Kidney glomerular epithelial cell (primary cell): ENCODE results near the gene LRRC4B.
"Not testable (repeated sequence)": the region's sequence is repeated elsewhere in the genome, so short reads cannot be mapped to it uniquely, and the experiment has no call there.

Experiments
- DNase-seq: peaks from one replicate; lab custom pipeline; 2025; lab: John Stamatoyannopoulos, UW

Gene LRRC4B

DNA sequence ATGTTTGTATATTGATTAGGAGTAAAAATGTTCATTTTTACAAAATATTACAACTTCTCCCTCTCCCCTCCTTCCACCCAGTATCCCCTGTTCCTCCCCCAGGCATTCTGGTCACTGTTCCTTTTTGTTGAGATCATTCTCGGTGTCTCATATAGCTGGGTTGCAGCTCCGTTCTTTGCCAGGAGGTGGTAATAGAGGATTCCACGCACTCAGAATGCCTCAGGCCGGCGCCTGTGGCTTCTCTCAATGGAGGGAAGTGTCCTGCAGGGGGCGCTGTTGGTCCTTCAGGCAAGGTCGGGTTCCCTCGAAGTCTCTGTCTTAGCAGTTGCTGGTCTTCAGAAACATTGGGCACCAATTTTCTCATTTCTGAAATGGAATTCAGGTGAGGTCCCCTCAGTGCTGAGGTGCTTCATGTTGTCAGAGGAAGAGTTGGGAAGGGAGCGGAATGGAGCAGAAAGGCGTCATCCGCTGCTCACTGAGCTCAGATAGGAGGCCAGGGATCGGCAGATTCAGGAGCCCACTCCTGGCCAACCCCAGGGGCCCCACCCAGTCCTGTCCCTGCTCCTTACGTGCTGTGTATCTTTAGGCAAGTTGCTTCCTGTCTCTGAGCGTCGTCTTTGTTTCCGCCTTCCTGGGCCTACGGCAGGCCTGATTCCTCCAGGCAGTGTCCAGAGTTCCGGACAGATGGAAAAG, 81.3 kb downstream of the LRRC4B start:
- DNase-seq: peak; percentile 2

DNA sequence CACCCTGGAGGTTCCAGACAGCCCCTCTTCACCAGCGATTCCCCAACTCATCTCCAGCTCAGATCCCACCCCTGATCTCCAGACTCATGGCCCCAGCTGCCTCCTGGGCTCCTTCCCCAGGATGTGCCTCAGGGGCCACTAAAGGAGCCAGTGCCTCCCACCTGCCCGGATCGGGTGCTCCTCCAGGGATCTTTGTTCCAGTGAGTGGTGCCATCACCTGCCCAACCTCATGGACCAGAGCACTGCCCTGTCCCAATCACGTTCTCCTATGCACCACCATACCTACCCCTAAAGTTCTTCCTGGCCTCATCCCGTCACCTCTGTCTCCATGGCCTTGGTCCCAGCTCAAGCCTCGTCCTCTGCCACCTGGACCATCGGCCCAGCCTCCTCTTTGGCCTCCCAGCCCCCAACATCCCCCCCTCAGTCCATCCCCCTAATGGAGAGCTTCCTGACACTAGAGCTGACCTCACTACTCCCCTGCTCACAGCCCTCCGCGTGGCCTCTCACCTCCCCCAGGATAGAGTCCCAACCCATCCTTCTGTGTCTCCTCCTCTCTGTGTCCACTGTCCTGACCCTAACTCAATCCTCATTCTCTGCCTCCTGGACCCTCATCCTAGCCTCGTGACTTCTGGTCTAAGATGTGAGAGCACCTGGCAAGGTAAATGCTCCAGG, 82.8 kb downstream of the LRRC4B start:
- no peak for DNase-seq

DNA sequence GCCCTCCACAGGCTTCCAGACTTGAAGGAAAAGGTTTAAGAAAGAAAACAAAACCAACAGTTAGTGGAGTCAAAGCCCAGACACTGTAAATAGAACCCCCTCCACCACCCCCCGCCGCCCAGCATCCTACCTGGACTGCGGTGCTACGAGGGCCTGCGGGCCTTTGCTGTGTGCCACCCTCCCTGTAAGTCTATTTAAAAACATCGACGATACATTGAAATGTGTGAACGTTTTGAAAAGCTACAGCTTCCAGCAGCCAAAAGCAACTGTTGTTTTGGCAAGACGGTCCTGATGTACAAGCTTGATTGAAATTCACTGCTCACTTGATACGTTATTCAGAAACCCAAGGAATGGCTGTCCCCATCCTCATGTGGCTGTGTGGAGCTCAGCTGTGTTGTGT, 85.3 kb downstream of the LRRC4B start:
- no peak for DNase-seq

DNA sequence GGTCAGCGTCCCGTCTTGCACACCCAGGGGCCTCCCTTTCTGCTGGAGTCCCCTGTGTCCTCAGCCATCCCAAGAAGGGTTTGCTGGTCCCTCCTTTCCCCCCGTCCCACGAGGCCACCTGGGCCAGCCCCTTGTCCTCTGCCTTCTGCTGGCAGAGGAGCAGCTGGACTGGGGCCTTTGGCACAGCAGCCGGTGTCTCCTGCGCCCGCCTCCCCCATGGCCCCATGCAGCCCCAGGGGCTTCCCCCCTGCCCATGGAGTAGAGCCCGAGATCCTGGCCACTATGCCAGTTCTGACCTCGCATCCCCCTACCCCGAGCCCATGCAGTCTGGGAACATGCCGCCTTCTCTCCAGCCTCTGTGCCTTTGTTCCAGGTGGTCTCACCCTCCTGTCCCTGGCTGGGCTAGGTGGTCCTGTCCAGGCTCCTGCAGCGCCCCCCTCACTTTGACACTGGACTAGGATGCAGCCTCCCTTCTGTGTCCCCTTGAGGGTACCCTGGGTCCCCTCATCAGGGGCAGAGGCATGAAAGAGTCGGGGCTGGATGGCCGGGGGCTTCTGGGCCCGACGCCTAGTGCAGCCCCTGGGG, 85.9 kb downstream of the LRRC4B start:
- no peak for DNase-seq

DNA sequence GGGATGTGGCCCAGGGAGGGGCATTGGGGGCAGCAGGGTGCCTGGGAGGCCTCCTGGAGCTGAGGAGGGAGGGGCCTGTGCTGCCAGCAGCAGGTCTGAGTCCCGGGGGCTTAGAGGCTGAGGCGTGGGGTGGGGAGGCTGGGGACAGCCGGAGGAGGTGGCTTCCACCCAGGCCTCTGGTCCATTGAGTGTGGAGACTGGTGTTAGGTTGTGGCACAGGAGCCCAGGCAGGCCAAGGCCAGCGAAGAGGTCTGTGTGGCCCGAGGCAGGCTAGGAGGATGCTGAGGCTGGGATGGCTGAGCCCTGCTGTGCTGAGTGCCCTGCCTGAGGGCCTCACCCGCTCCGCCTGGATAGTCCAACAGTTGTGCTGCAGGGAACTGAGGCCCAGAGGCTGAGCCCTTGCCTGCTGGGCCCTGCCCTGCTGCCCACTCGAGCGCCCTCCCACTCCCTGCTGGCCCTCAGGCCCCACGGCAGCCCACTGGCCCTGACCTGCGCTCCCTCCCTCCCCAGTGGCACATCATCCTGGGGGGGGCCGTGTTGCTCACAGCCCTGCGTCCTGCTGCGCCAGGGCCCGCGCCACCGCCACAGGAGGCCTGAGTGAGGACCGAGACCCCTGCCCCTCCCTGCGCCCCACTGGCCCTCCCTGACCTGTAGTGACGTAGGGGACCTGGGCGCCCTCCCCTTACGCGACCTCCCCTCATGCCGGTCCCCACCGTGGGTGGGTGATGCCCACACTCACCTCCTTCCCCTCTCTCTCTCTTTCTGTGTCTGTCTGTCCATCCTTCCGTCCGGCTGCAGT, 86.7 kb downstream of the LRRC4B start:
- no peak for DNase-seq

DNA sequence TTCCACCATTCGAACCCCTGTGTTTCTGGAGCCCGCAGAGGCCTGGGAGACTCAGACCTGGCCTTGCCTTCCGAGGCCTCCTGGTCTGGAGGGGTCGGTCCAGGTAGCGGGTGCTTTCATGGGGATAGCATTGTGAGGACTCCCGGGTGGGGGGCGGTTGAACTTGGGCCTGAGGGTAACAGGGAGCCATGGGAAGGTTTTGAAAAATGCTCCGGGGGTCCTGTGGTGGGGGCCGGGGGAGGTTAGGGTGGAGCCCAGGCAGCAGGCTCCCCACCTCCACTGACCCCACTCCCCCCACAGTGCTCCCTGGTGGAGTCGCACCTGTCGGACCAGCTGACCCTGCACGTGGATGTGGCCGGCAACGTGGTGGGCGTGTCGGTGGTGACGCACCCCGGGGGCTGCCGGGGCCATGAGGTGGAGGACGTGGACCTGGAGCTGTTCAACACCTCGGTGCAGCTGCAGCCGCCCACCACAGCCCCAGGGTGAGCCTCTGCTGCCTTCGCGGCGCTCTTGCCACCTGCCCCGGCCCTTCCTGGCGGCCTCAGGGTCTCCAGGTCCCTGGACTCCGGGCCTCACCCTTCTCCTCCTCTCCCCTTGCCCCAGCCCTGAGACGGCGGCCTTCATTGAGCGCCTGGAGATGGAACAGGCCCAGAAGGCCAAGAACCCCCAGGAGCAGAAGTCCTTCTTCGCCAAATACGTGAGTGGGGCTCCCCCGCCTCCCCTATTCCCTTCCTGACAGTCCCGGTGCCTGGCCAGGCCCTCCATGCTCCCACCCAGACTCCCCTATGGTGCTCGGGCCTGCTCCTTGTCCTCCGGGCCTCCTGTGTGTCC, 87.7 kb downstream of the LRRC4B start:
- DNase-seq: no peak

DNA sequence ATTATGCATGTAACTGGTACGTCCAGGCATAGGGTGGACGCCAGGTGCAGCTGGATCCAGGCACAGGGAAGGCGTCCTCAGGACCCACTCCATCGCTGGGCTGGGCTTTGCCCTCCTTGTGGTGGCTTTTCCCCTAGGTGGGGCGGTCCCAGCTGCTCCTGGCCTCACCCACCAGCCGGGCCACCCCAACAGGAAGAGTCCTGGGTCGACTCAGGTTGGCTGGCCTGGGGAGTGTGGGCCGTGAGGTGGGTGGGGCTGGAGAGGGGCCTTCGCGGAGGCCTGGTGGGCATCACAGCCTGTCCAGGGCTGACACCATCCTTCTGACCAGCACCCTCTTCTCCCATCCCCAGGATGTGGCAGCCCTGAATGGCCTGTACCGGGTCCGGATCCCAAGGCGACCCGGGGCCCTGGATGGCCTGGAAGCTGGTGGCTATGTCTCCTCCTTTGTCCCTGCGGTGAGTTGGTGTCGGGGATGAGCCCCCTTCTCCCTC, 88.4 kb downstream of the LRRC4B start:
- no peak for DNase-seq

DNA sequence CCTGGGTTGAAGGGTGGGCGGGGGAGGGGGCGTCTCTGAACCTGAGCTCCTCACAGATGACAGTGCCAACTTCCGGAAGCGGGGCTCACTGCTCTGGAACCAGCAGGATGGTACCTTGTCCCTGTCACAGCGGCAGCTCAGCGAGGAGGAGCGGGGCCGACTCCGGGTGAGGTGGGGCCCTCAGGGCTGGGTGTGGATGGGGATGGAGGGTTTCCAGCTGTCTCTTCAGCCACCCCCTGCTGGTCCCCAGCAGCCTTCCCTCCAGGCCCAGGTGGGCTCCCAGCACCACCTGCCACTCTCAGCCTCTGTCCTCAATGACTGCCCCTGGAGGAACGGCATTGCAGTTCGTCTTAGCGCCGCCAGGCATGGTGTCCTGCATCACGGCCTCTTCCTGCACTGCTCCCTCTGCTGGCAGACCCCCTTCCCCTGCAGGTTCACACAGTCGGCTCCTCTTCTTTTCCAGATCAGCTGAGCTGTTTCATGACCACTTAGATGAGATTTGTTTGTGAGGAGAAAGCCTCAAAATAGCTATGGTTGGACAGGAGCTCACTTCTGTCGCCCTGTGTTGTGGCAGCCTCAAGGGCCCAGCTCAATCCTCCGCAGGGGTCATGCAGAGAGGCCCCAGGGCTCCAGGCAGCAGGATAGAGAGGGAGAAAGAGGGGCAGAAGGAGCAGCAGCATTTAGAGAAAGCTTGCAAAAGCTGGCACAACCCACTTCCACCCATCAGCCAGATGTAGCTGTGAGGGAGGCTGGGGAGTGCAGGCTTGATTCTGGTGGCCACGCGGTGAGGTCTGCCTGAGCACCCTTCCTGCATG, 89.1 kb downstream of the LRRC4B start:
- no peak for DNase-seq

DNA sequence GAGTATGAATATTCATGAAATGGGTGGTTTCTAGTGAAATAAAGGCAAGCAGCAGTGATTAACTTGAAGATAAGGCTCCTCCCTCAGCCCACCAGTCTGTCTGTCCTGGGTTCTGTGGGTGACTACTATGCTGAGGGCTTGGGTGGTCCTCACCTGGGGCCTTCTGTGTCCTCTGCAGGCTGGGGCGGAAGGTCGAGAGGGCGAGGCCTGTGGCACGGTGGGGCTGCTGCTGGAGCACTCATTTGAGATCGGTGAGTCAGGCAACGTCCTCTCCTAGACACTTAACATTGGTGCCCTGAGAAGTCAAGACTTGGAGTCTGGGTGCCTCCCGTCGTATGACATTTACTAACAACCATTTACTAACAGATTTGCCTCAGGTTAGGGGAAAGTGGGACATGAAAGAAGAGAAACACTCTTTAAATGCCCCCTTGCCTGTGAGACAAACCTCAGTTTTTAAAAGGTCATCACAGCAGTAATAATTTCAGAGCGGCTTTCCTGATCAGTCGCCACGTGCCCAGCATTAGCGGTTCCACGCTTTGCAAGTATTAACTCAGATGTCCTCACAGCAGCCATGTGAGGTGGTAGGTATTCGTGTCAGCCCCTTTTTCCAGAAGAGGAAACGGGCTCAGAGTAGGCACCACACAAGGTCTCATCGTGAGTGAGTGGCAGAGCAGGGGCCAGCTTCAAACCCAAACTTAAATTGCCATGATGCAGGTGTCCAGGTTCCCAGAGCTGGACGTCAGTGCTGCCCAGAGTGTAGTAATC, 90.3 kb downstream of the LRRC4B start:
- no peak for DNase-seq

DNA sequence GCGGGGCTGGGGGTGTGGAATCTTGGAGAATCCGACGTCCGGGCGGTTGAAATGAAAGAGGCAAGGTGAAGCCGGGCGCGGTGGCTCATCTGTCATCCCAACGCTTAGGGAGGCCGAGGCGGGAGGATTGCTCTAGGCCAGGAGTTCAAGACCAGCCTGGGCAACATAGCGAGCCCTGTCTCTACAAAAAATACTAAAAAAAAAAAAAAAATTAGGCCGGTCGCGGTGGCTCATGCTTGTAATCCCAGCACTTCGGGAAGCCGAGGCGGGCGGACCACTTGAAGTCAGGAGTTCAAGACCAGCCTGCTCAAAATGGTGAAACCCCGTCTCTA, 91.4 kb downstream of the LRRC4B start:
- DNase-seq: no peak

DNA sequence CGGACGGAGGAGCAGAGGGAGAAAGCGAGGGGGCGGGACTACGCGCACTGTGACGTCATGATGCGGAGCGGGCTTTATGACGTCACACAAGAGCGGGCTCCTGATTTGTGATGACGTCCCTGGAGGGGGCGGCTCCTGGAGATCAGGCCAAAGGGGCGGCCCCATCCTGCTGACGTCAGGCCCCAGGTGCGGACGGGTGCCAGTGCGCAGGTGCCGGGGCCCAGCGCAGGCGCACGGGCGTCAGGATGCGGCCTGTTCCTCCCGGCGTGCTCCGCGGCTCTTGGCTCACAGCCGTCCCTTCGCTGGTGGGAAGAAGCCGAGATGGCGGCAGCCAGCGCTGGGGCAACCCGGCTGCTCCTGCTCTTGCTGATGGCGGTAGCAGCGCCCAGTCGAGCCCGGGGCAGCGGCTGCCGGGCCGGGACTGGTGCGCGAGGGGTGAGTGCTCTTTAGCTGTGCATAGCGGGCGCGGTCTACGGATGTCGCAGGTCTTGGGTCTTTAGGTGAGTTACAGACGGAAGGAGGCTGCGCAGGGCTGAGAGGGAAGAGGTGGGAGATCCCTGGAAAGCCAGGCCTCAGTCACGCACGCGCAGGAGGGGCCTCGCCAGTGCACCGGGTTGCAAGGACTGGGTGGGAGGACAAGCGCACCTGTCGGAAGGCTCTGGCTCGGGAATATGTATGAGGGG, 91.9 kb downstream of the LRRC4B start, which contains the start of the genes EMC10 and GARIN5A:
Gene EMC10, plus strand, starts transcription at position 284 of the 683 bp plus-strand sequence. Its CDS starts 38 bp downstream, at position 322.
Gene GARIN5A, minus strand, starts transcription at position 625 of the 683 bp plus-strand sequence. Its CDS starts 460 bp downstream, at position 165.
- peak; percentile 88 for DNase-seq

DNA sequence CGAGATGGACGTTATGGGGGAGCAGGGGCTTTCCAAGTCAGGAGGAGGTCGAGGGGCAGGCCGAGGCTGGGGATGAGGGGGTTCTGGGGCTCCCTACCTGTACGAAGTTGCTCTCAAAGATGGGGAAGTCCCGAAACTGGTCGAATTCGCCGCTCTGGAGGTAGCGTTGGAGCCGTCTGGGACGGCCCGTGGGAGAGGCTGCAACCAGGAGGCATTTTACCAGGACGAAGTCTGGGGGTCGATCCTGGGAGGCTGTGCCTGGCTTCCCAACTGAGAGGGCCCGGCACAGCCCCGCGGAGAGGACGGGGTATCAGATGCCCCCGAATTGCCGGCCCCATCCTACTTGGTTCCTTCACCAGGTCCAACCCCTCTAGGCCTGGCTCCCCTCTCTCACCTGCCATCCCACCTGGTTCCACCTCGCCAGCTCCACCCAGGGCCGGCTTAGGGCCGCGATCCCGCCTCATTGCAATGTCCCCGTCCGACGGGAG, 92.5 kb downstream of the LRRC4B start:
- no peak for DNase-seq

DNA sequence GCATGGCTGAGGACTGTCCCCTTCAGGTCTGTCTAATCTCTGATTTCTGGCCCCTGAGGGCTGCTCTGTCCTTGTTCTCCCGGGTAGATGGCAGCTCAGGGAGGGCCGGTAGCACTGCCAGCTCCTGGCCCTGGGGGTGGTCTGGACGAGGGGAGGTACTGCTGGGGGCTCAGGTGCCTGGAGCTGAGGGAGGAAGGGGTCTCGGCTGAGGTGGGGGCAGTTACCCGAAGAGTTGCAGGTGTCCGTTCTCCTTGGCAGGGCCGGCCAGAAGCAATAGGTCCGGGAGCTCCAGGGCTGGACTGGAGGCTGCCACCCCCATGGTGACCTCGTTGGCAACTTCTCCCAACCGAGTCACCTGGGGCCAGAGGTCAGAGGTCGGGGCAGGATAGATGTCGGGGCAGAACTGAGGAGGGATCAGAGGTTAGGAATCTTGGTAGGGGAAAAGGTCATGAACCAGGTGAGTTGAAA, 93.1 kb downstream of the LRRC4B start:
- DNase-seq: no peak

DNA sequence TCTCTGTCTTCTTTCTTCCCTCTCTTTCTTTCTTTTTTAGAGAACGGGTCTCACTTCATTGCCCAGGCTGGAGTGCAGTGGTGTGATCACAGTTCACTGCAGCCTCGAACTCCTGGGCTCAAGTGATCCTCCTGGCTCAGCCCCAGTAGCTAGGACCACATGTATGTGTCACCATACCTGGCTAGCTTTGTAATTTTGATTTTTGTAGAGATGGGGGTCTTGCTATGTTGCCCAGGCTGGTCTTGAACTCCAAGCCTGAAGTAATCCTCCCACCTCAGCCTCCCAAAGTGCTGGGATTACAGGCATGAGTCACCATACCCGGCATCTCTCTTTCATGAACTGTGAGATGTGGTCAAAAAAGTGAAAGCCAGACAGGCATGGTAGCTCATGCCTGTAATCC, 94.9 kb downstream of the LRRC4B start:
- DNase-seq: not testable (repeated sequence)

DNA sequence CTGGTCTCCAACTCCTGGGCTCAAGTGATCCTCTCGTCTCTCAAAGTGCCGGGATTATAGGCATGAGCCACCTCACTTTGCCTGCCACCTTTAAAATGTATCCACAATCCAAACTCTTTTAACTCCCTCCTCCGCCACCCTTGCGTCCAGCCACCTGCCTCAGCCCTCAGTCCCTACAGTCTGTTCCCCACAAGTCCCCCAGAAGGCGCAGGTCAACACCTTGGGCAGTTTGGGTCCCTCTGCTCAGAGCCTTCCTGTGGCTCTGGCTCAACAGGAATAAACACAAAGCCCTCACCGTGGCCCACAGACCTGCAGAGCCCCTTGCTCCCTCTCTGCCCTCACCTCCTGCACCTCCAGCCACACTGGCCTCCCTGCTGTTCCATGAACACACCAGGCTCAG, 99.4 kb downstream of the LRRC4B start:
- DNase-seq: no peak

DNA sequence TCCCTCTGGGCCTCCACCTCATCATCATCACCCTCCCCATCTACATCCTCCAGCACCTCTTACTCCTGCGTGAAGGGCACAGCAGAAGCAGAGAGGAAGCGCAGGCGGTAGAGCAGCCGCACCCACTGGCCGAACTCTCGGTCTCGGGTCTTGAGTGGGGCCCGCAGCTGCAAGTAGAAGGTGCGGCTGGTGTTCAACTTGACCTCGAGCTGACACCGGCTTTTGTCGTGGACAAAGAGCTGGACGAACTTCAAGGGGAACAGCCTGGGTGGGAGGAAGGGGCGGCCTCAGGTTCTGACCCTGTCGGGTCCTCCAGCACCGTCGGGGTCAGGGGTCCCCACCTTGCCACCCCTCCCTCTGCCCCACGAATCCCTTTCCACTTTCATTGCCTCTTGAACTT, 100.7 kb downstream of the LRRC4B start:
- DNase-seq: no peak
